Hepatocyte (in vitro differentiated cells): ENCODE data around the gene NTF3.

ENCODE experiments used
- EZH2 ChIP-seq: fragments of 200-600 bp; sonication (generic); IDR thresholded peaks from 2 replicates; pipeline ENCODE4 v1.6.1; 2016; ENCODE audit warnings: antibody characterized with exemption, mild to moderate bottlenecking, borderline replicate concordance
- TF ChIP-seq, protein P1 (sequence below): fragments of 200-600 bp; sonication (generic); IDR thresholded peaks from 2 replicates; pipeline ENCODE4 v1.5.1; 2016; ENCODE audit warnings: antibody characterized with exemption, mild to moderate bottlenecking; ENCODE audit not compliant: poor library complexity

GRCh38 chr12:5507944-5508343 lies 76.0 kb downstream of the NTF3 start:
- TF ChIP-seq, protein P1, sequence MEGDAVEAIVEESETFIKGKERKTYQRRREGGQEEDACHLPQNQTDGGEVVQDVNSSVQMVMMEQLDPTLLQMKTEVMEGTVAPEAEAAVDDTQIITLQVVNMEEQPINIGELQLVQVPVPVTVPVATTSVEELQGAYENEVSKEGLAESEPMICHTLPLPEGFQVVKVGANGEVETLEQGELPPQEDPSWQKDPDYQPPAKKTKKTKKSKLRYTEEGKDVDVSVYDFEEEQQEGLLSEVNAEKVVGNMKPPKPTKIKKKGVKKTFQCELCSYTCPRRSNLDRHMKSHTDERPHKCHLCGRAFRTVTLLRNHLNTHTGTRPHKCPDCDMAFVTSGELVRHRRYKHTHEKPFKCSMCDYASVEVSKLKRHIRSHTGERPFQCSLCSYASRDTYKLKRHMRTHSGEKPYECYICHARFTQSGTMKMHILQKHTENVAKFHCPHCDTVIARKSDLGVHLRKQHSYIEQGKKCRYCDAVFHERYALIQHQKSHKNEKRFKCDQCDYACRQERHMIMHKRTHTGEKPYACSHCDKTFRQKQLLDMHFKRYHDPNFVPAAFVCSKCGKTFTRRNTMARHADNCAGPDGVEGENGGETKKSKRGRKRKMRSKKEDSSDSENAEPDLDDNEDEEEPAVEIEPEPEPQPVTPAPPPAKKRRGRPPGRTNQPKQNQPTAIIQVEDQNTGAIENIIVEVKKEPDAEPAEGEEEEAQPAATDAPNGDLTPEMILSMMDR = no peak
- TF ChIP-seq EZH2 = no peak
